Subcutaneous abdominal adipose tissue (tissue), 5 donors: Measurements from ENCODE around the gene GPRC5D.

Experiments
- H3K27ac ChIP-seq: one replicate; pipeline ENCODE4 v1.7.0; 2013; ENCODE audit warnings: low read depth, mild to moderate bottlenecking, inconsistent platforms, low read length, moderate library complexity
- H3K27me3 ChIP-seq, 5 donors: one replicate each; pipeline ENCODE4 v1.7.0; 2013; ENCODE audit warnings: low read length in 5 of 5, inconsistent platforms in 1 of 5; ENCODE audit not compliant: control insufficient read depth in 5 of 5, insufficient read depth in 4 of 5
- H3K36me3 ChIP-seq, 5 donors: one replicate each; pipeline ENCODE4 v1.7.0; 2013; ENCODE audit warnings: low read length in 5 of 5; ENCODE audit not compliant: control insufficient read depth in 5 of 5, insufficient read depth in 5 of 5
- H3K4me1 ChIP-seq, 5 donors: one replicate each; pipeline ENCODE4 v1.7.0; 2013; ENCODE audit warnings: low read length in 5 of 5, mild to moderate bottlenecking in 3 of 5, moderate library complexity in 1 of 5; ENCODE audit not compliant: control insufficient read depth in 5 of 5, insufficient read depth in 5 of 5
- H3K4me3 ChIP-seq, 5 donors: one replicate each; pipeline ENCODE4 v1.7.0; 2013; ENCODE audit warnings: low read length in 5 of 5, low read depth in 1 of 5
- H3K9ac ChIP-seq, 5 donors: one replicate each; pipeline ENCODE4 v1.7.0; 2013; ENCODE audit warnings: low read length in 5 of 5, mild to moderate bottlenecking in 4 of 5, moderate library complexity in 3 of 5
- H3K9me3 ChIP-seq, 5 donors: one replicate each; pipeline ENCODE4 v1.7.0; 2013; ENCODE audit warnings: low read length in 5 of 5; ENCODE audit not compliant: control insufficient read depth in 5 of 5
- donor health status: healthy.
- donor health status: healthy.
- donor health status: healthy.
- donor health status: healthy.
- donor health status: healthy.

Gene GPRC5D

GRCh38 chr12:12915656-12916055 is 36.3 kb downstream of the GPRC5D start:
- H3K27ac ChIP-seq, result peak overlapping the region; percentile 62
- peaks cover 0 to 3% (median 0%) of the 10 kb centered on the region in 5 donors for H3K36me3 ChIP-seq
- H3K9me3 ChIP-seq, result no peaks in the 10 kb centered on the region
- no peaks in the 10 kb centered on the region for H3K27me3 ChIP-seq
- no peak overlapping the region for H3K9ac ChIP-seq
- H3K4me3 ChIP-seq, result no peak overlapping the region
- peaks cover 13 to 29% (median 26%) of the 10 kb centered on the region in 5 donors for H3K4me1 ChIP-seq

DNA sequence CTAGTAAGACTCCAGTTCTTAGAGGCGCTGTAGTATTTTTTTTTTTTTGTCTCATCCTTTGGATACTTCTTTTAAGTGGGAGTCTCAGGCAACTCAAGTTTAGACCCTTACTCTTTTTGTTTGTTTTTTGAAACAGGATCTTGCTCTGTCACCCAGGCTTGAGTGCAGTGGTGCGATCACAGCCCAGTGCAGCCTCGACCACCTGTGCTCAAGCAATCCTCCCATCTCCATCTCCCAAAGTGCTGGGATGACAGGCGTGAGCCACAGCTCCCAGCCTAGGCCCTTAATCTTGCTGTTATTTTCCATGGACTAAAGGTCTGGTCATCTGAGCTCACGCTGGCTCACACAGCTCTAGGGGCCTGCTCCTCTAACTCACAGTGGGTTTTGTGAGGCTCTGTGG is 39.3 kb downstream of the GPRC5D start:
- Histone ChIP-seq H3K27me3 (no peaks in the 10 kb centered on the region), H3K9ac (no peak overlapping the region), H3K4me3 (no peak overlapping the region), H3K27ac (no peak overlapping the region), H3K4me1 (peaks cover 11 to 41% (median 25%) of the 10 kb centered on the region in 5 donors), H3K36me3 (peaks cover 0 to 3% (median 0%) of the 10 kb centered on the region in 5 donors), H3K9me3 (no peaks in the 10 kb centered on the region)

- Histone ChIP-seq H3K4me1 (peaks cover 0 to 18% (median 5%) of the 10 kb centered on the region in 5 donors), H3K9me3 (no peaks in the 10 kb centered on the region), H3K27ac (no peak overlapping the region), H3K4me3 (no peak overlapping the region), H3K9ac (no peak overlapping the region), H3K36me3 (peaks cover 0 to 3% (median 0%) of the 10 kb centered on the region in 5 donors), H3K27me3 (no peaks in the 10 kb centered on the region)
Measured at GRCh38 chr12:12909995-12910420, 42.0 kb downstream of the GPRC5D start.

DNA sequence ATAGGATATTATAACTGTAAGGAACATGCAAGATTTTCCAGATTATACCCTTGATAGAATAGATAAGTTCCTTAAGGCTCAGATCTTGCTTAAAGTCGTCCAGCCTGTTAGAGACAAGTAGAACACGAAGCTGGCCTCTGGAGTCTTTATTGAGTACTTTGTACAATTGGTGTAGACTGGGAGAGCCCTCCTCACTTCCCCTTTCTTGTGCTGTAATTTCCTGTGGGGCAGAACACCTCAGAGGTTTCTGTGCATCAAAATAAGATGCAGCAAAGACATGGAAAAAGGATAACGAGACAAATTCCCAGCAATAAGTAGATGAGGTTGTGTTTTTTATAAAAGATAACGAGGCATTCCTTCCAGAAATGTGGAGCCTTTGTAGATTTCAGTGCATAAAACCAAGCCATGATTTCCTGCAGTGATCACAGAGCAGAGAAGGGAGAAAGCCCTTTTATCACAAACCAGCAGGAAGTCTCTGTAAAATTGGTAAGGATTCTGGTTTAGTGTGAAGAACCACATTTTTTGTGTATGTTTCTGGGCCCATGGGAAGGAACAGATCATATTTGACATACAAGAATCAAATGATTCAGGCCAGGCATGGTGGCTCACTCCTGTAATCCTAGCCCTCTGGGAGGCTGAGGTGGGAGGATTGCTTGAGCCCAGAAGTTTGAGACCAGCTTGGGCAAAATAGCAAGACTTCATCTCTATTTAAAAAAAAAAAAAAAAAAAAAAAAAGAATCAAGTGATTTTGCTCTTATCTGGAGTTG is 42.6 kb downstream of the GPRC5D start:
- H3K36me3 ChIP-seq, result peaks cover 0 to 3% (median 0%) of the 10 kb centered on the region in 5 donors
- peaks cover 0 to 18% (median 5%) of the 10 kb centered on the region in 5 donors for H3K4me1 ChIP-seq
- no peak overlapping the region for H3K27ac ChIP-seq
- no peaks in the 10 kb centered on the region for H3K27me3 ChIP-seq
- no peaks in the 10 kb centered on the region for H3K9me3 ChIP-seq
- H3K9ac ChIP-seq, result no peak overlapping the region
- no peak overlapping the region for H3K4me3 ChIP-seq

- H3K36me3 ChIP-seq, result peaks cover 0 to 3% (median 0%) of the 10 kb centered on the region in 5 donors
- H3K9me3 ChIP-seq, result no peaks in the 10 kb centered on the region
- H3K4me1 ChIP-seq, result peaks cover 0 to 23% (median 5%) of the 10 kb centered on the region in 5 donors
- H3K27me3 ChIP-seq, result peaks cover 0 to 2% (median 0%) of the 10 kb centered on the region in 5 donors
- no peak overlapping the region for H3K9ac ChIP-seq
- H3K27ac ChIP-seq, result no peak overlapping the region
- H3K4me3 ChIP-seq, result no peak overlapping the region
Measured at GRCh38 chr12:12908711-12909110, 43.3 kb downstream of the GPRC5D start.

GRCh38 chr12:12908252-12908651 is 43.7 kb downstream of the GPRC5D start:
- H3K4me3 ChIP-seq, result no peak overlapping the region
- H3K27me3 ChIP-seq, result peaks cover 0 to 2% (median 0%) of the 10 kb centered on the region in 5 donors
- H3K4me1 ChIP-seq, result peaks cover 0 to 26% (median 5%) of the 10 kb centered on the region in 5 donors
- no peaks in the 10 kb centered on the region for H3K9me3 ChIP-seq
- peaks cover 0 to 3% (median 0%) of the 10 kb centered on the region in 5 donors for H3K36me3 ChIP-seq
- H3K9ac ChIP-seq, result no peak overlapping the region
- no peak overlapping the region for H3K27ac ChIP-seq

GRCh38 chr12:12907552-12907951 is 44.4 kb downstream of the GPRC5D start:
- Histone ChIP-seq H3K4me1 (peaks cover 0 to 26% (median 5%) of the 10 kb centered on the region in 5 donors), H3K27ac (no peak overlapping the region), H3K4me3 (no peak overlapping the region), H3K9me3 (no peaks in the 10 kb centered on the region), H3K9ac (no peak overlapping the region), H3K36me3 (no peaks in the 10 kb centered on the region), H3K27me3 (peaks cover 0 to 2% (median 0%) of the 10 kb centered on the region in 5 donors)

- H3K9ac ChIP-seq, result no peak overlapping the region
- no peaks in the 10 kb centered on the region for H3K36me3 ChIP-seq
- H3K27ac ChIP-seq, result no peak overlapping the region
- no peak overlapping the region for H3K4me3 ChIP-seq
- no peaks in the 10 kb centered on the region for H3K9me3 ChIP-seq
- peaks cover 0 to 7% (median 2%) of the 10 kb centered on the region in 5 donors for H3K27me3 ChIP-seq
- H3K4me1 ChIP-seq, result peaks cover 0 to 20% (median 8%) of the 10 kb centered on the region in 5 donors
Measured at GRCh38 chr12:12903642-12904609, 48.0 kb downstream of the GPRC5D start.

DNA sequence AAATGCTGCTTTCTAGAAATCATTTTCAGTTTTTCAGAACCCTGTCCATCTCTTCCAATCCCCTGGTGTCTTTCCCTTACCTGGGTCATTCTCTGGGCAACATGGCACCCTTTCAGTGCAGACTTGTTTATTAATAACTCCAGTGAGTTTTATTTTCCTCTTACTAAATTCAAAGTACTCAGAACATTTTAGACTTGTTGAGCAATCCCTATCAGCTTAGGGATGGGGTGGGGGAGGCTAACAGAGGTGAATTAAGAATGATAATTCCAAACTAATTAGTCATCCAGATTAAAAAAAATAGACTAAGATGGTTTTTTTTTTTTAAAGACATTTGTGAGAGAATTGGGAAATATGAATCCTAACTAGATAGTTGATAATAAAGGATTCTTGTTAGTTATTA is 49.9 kb downstream of the GPRC5D start:
- Histone ChIP-seq H3K27ac (peak overlapping the region; percentile 51), H3K4me3 (no peak overlapping the region), H3K27me3 (peaks cover 0 to 7% (median 2%) of the 10 kb centered on the region in 5 donors), H3K9ac (no peak overlapping the region), H3K4me1 (peaks cover 0 to 19% (median 8%) of the 10 kb centered on the region in 5 donors), H3K36me3 (no peaks in the 10 kb centered on the region), H3K9me3 (no peaks in the 10 kb centered on the region)
